ENCODE data around the gene ENTPD3. TPM values are rescaled to one million over a fixed set of nuclear protein-coding genes. Genes with fewer than 3 reads are reported as not detected.

The ENTPD3 gene, protein sequence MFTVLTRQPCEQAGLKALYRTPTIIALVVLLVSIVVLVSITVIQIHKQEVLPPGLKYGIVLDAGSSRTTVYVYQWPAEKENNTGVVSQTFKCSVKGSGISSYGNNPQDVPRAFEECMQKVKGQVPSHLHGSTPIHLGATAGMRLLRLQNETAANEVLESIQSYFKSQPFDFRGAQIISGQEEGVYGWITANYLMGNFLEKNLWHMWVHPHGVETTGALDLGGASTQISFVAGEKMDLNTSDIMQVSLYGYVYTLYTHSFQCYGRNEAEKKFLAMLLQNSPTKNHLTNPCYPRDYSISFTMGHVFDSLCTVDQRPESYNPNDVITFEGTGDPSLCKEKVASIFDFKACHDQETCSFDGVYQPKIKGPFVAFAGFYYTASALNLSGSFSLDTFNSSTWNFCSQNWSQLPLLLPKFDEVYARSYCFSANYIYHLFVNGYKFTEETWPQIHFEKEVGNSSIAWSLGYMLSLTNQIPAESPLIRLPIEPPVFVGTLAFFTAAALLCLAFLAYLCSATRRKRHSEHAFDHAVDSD
- total RNA-seq, result not detected in 2 replicates

DNA sequence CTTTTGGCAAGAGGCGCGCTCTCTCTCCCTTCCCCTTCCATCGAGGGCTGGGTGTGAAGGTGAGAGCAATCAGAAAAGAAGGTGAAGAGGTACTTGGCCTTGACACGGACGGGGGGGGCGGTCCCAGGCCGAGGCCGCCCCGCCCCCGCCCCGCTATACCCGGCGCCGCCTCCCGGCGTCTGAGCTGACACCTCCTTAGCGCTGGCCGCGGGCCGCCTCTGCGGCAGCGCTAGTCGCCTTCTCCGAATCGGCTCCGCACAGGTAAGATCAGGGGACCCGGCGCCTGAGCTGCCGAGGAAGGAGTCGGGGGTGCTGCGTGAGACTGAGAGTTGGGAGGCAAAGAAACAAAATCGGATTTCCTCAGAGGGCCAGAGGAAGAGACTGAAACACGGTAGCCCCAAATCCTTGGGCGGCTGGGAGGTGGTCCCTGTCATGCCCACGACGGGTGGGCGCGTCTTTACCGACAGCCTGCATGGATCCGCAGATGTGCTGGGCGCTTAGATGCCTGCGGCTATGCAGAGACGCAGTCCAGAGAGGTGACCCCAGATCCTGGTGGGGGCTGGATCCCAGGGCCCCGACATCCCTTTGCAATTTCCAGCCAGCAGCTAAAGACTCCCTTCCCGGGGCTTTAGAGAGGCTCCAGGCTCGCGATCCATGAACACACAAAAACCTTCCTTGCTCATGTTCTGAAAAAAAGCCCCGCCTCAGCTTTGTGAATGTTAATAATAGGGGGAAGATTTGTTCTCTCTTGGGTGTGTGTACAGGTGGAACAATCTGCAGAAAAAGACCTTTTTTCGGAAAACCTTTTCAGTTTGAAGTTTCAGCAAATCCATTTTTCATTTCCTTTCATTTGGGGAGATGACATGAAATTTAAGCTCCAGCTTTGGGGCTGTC, at the start of gene ENTPD3:
TSS of gene ENTPD3 (plus strand) at position 184 of the 894 bp plus-strand sequence. CDS start 874 bp downstream, outside the sequence.

DNA sequence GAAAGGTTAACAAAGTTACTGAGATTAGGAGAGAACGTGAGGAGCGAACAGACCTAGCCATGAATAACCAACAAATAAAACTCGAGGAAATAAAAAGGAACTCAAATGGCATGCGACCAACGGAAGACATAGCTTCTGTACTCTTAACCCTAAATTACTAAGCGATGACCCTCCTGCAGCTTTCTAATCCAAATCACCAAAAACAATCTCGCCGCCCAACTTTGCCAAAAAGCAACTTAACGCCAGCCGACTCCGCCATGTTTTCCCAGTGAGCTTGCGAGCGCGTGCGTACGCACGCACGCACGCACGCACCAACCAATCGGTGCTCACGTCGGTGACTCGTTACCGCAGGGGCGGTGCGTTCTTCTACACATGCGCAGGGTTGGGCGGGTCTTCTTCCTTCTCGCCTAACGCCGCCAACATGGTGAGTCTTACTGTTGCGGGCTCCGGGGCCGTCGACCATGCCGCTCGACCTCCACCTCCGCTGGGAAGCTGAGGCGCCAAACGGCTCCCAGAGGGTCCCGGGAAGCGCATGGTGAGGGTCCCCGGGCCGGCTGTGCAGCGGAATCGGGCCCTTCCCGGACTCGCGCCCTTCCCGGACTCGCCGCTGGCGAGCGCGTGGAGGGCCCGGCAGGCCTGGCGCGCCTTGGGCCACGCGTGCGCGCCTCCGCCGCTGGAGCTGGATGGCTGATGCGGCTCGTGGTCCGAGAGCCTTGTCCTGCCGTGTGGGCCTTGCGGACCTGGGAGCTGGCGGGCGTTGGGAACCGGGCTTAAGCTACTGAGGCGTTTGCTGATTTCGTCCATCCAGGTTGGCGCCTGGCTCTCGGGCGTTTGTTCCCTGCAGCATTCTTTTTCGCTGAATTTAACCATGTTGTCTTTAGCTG, 70.2 kb downstream of the ENTPD3 start, which contains the start of gene RPL14:
TSS of gene RPL14 (plus strand) at position 400 of the 884 bp plus-strand sequence. CDS start at position 533, 133 bp downstream.

DNA sequence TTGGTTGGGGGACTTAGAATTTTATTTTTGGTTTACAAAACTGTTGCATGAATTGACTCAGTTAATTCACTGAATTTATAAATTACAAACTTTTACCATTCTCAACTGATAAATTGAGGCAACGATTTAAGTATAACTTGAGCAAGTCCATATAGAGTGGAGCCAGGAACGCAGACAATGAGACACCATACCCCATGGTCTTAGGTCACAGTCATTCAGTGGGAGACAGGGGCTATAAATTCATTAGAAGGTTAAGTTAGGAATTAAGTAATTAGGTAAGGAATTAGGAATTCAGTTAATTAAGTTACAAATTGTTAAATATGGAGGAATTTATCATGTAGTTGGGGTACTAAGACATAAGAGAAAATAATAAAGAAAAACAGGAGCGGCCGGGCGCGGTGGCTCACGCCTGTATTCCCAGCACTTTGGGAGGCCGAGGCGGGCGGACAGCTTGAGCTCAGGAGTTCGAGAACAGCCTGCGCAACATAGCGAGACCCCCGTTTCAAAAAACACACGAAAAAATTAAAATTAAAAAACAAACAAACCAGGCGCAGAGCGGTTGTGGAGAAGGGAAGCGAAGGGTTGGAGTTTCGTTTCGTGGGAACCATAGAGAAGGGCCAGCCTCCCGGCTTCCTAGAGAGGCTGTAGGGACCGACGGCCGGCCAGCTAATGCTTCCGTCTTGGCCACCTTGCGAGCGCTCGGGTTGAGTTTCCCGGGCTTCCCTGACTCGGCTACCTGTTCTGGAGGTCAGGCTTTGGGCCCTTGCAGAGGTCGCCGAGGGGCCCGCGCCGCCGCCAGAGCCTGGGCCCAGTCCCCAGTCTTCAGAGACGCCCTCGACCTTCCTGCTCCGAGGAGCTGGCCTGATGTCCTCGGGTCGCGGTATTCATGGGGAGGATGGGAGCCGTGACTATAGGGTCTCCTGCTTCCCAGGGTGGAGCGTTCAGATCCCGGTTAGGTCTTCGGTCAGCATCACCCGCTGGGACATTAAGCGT, 89.8 kb downstream of the ENTPD3 start, which contains the start of gene ZNF619:
TSS of gene ZNF619 (plus strand) at position 645 of the 993 bp plus-strand sequence. CDS start 858 bp downstream, outside the sequence.

Other genes starting within 250 kb of the ENTPD3 start
- 15.2 TPM in 2 replicates for gene EIF1B, start 77.5 kb upstream of the ENTPD3 start, total RNA-seq
- 663 and 737 TPM in 2 replicates for gene RPL14, start 70.2 kb downstream of the ENTPD3 start, total RNA-seq
- gene ZNF619, start 89.9 kb downstream of the ENTPD3 start, total RNA-seq, result 5.4 and 5.6 TPM in 2 replicates
- gene ZNF620, start 118.9 kb downstream of the ENTPD3 start, total RNA-seq, result 3.0 and 5.4 TPM in 2 replicates
- gene ZNF621, start 137.8 kb downstream of the ENTPD3 start, total RNA-seq, result 7.0 and 11.3 TPM in 2 replicates